H1 (cell line): ENCODE data around the gene MAPK9. TPM values are rescaled to one million over a fixed set of nuclear protein-coding genes. Genes with fewer than 3 reads are reported as not detected.

Source experiments
- CTCF ChIA-PET: fragments of 300-600 bp; sonication (Branson Sonifier 250); formaldehyde crosslinking; loops from one replicate; lab custom pipeline; 2021; ENCODE audit not compliant: partially characterized antibody; lab: Charles Lee
- POLR2A ChIA-PET: fragments of 300-600 bp; sonication (Branson Sonifier 250); formaldehyde crosslinking; loops from one replicate; lab custom pipeline; 2021; ENCODE audit warnings: inconsistent platforms; ENCODE audit not compliant: partially characterized antibody; lab: Charles Lee
- DNase-seq, 2 experiments: peaks; one replicate each; pipeline versions ENCODE4 v3.0.0 to v3.0.0-alpha.2; 2010 to 2022; ENCODE audit warnings: low spot score in 2 of 2, low read depth in 1 of 2, mixed read lengths in 1 of 2
- FAIRE-seq: peaks from 2 replicates; lab custom pipeline; 2011; peaks lifted over from hg19 to GRCh38; lab: Jason Lieb, UNC
- H2AFZ ChIP-seq: 2 replicates; pipeline ENCODE4 v1.8.1; 2012; ENCODE audit warnings: low read length, inconsistent platforms
- H2AK5ac ChIP-seq: 2 replicates; pipeline ENCODE4 v1.6.1; 2013; ENCODE audit warnings: low read depth, low read length
- H2BK120ac ChIP-seq: replicated peaks from 2 replicates; pipeline ENCODE3; 2013; ENCODE audit warnings: low read depth, low read length, inconsistent platforms
- H2BK12ac ChIP-seq: 2 replicates; pipeline ENCODE4 v1.6.1; 2013; ENCODE audit warnings: low read depth, low read length
- H2BK15ac ChIP-seq: 2 replicates; pipeline ENCODE4 v1.6.1; 2013; ENCODE audit warnings: low read length
- H2BK20ac ChIP-seq: 2 replicates; pipeline ENCODE4 v1.6.1; 2013; ENCODE audit warnings: low read length
- H2BK5ac ChIP-seq: 2 replicates; pipeline ENCODE4 v1.6.1; 2013; ENCODE audit warnings: low read depth, low read length
- H3K14ac ChIP-seq: 2 replicates; pipeline ENCODE4 v1.6.1; 2013; ENCODE audit warnings: inconsistent platforms; ENCODE audit not compliant: insufficient read length
- H3K18ac ChIP-seq: 2 replicates; pipeline ENCODE4 v1.6.1; 2013; ENCODE audit warnings: low read length; ENCODE audit errors: extremely low read depth
- H3K23ac ChIP-seq: 2 replicates; pipeline ENCODE4 v1.6.1; 2013; ENCODE audit warnings: inconsistent platforms; ENCODE audit not compliant: insufficient read length
- H3K23me2 ChIP-seq: 2 replicates; pipeline ENCODE4 v1.6.1; 2013; ENCODE audit warnings: low read depth, low read length
- H3K27ac ChIP-seq: 2 replicates; pipeline ENCODE4 v1.6.1; 2011; ENCODE audit warnings: low read depth, low read length, inconsistent platforms
- H3K27me3 ChIP-seq, 4 experiments: replicated peaks in 1 of 4; 1 replicate in 1 of 4; 2 replicates in 3 of 4; pipeline versions ENCODE4 v1.6.1 to v1.8.1; 2011 to 2013; ENCODE audit warnings: low read length in 3 of 4, mild to moderate bottlenecking in 3 of 4, inconsistent platforms in 2 of 4, mixed read lengths in 2 of 4, moderate library complexity in 1 of 4; ENCODE audit not compliant: control insufficient read depth in 3 of 4, insufficient read depth in 3 of 4; ENCODE audit errors: extremely low read depth in 1 of 4
- H3K36me3 ChIP-seq, 4 experiments: 2 replicates each; pipeline versions ENCODE4 v1.6.1 to v1.8.1; 2011 to 2013; ENCODE audit warnings: mild to moderate bottlenecking in 4 of 4, low read length in 3 of 4, moderate library complexity in 2 of 4, control low read depth in 1 of 4, inconsistent platforms in 1 of 4; ENCODE audit not compliant: insufficient read depth in 4 of 4, control insufficient read depth in 2 of 4
- H3K4ac ChIP-seq: replicated peaks from 2 replicates; pipeline ENCODE3; 2013; ENCODE audit warnings: low read length, low read depth, mixed read lengths, inconsistent platforms; ENCODE audit not compliant: insufficient read length
- H3K4me1 ChIP-seq, 4 experiments: replicated peaks in 1 of 4; 1 replicate in 1 of 4; 2 replicates in 3 of 4; pipeline versions ENCODE4 v1.6.1 to v1.8.1; 2011 to 2013; ENCODE audit warnings: low read length in 3 of 4, inconsistent platforms in 2 of 4, mixed read lengths in 1 of 4; ENCODE audit not compliant: insufficient read depth in 4 of 4, control insufficient read depth in 3 of 4
- H3K4me2 ChIP-seq, 2 experiments: 2 replicates each; pipeline versions ENCODE4 v1.6.1 to v1.8.1; 2011 to 2013; ENCODE audit warnings: low read depth in 2 of 2, low read length in 2 of 2, control low read depth in 1 of 2, inconsistent platforms in 1 of 2, mild to moderate bottlenecking in 1 of 2; ENCODE audit not compliant: insufficient read depth in 1 of 2
- H3K4me3 ChIP-seq, 4 experiments: fragments of 200-600, 300-600 bp in 1 of 4; sonication (generic), shearing (Covaris generic), sonication (Bioruptor Twin) in 1 of 4; 2 replicates each; pipeline versions ENCODE4 v1.5.1 to v1.8.1; 2011 to 2016; ENCODE audit warnings: low read length in 4 of 4, low read depth in 3 of 4, control low read depth in 2 of 4, inconsistent platforms in 2 of 4, mild to moderate bottlenecking in 2 of 4, mixed read lengths in 1 of 4, moderate library complexity in 1 of 4; ENCODE audit not compliant: insufficient read depth in 2 of 4; ENCODE audit errors: extremely low read depth in 1 of 4
- H3K56ac ChIP-seq: replicated peaks from 2 replicates; pipeline ENCODE3; 2013; ENCODE audit warnings: low read depth, mild to moderate bottlenecking, mixed read lengths, low read length, inconsistent platforms; ENCODE audit not compliant: insufficient read length
- H3K79me1 ChIP-seq: 2 replicates; pipeline ENCODE4 v1.6.1; 2013; ENCODE audit warnings: low read depth, low read length, control low read depth
- H3K79me2 ChIP-seq, 2 experiments: 2 replicates each; pipeline versions ENCODE4 v1.6.1 to v1.8.1; 2012 to 2013; ENCODE audit warnings: low read length in 2 of 2, mild to moderate bottlenecking in 2 of 2, inconsistent platforms in 1 of 2; ENCODE audit not compliant: insufficient read depth in 2 of 2, control insufficient read depth in 1 of 2
- H3K9ac ChIP-seq, 4 experiments: replicated peaks in 1 of 4; 1 replicate in 1 of 4; 2 replicates in 3 of 4; pipeline versions ENCODE4 v1.6.1 to v1.8.1; 2011 to 2013; ENCODE audit warnings: low read depth in 3 of 4, low read length in 3 of 4, control low read depth in 2 of 4, mild to moderate bottlenecking in 2 of 4, moderate library complexity in 2 of 4, inconsistent platforms in 1 of 4; ENCODE audit errors: extremely low read depth in 1 of 4
- H3K9me3 ChIP-seq, 2 experiments: 2 replicates each; pipeline versions ENCODE4 v1.6.1 to v1.8.1; 2012 to 2013; ENCODE audit warnings: mild to moderate bottlenecking in 2 of 2, moderate library complexity in 2 of 2, control low read depth in 1 of 2, inconsistent platforms in 1 of 2, low read depth in 1 of 2, low read length in 1 of 2, mixed read lengths in 1 of 2; ENCODE audit not compliant: insufficient read depth in 2 of 2
- H4K20me1 ChIP-seq, 2 experiments: replicated peaks in 1 of 2; 2 replicates each; pipeline versions ENCODE3 to v1.8.1; 2011 to 2013; ENCODE audit warnings: inconsistent platforms in 2 of 2, low read length in 2 of 2, mild to moderate bottlenecking in 1 of 2; ENCODE audit not compliant: insufficient read depth in 2 of 2, control insufficient read depth in 1 of 2
- H4K5ac ChIP-seq: 2 replicates; pipeline ENCODE4 v1.6.1; 2013; ENCODE audit warnings: low read length, low read depth, mixed read lengths, inconsistent platforms; ENCODE audit not compliant: insufficient read length
- H4K8ac ChIP-seq: 2 replicates; pipeline ENCODE4 v1.8.0; 2013; ENCODE audit warnings: mild to moderate bottlenecking, moderate library complexity, low read length, inconsistent platforms; ENCODE audit not compliant: insufficient read depth; ENCODE audit errors: extremely low read depth
- H4K91ac ChIP-seq: replicated peaks from 2 replicates; pipeline ENCODE3; 2013; ENCODE audit warnings: low read length, mixed read lengths, inconsistent platforms; ENCODE audit not compliant: insufficient read length
- ATF2 ChIP-seq: IDR thresholded peaks from 2 replicates; pipeline ENCODE4 v1.6.1; 2012; ENCODE audit warnings: low read length, inconsistent platforms
- EGR1 ChIP-seq: IDR thresholded peaks from 2 replicates; pipeline ENCODE4 v1.6.1; 2011; ENCODE audit warnings: low read depth, low read length, borderline replicate concordance
- HDAC6 ChIP-seq: IDR thresholded peaks from one replicate; pipeline ENCODE4 v1.7.1; 2012; ENCODE audit warnings: low read depth, mild to moderate bottlenecking, inconsistent platforms, low read length, moderate library complexity
- JUN ChIP-seq: IDR thresholded peaks from 2 replicates; pipeline ENCODE4 v1.6.1; 2011; ENCODE audit warnings: low read depth, mild to moderate bottlenecking, improper control_type of control experiment, low read length
- TEAD4 ChIP-seq: IDR thresholded peaks from 2 replicates; pipeline ENCODE4 v1.6.1; 2012; ENCODE audit warnings: low read depth, low read length, inconsistent platforms, mixed read lengths
- YY1 ChIP-seq: IDR thresholded peaks from 2 replicates; pipeline ENCODE4 v1.6.1; 2011; ENCODE audit warnings: low read depth, mild to moderate bottlenecking, low read length
- WGBS, 2 experiments: shearing (Covaris generic) in 1 of 2; methylation state at CpG; one replicate each; pipeline versions ENCODE4 v1.1.6 to v1.1.7; 2013 to 2015; ENCODE audit warnings: low lambda C conversion rate in 2 of 2, mixed read lengths in 2 of 2, inconsistent platforms in 1 of 2, low coverage in 1 of 2, missing lambda C conversion rate in 1 of 2; ENCODE audit not compliant: insufficient replicate concordance in 2 of 2, insufficient coverage in 1 of 2, insufficient read length in 1 of 2; ENCODE audit errors: extremely low coverage in 1 of 2, missing lambda C conversion rate in 1 of 2; 5-methylcytosine and 5-hydroxymethylcytosine counted together
- polyA plus RNA-seq, 7 experiments: library from polyadenylated mRNA; depleted of rRNA in 3 of 7; stranded (reverse) in 5 of 7; unstranded in 2 of 7; fragments of >200 nt in 5 of 7; fragments of 200-250 nt in 2 of 7; gene quantifications; 1 replicate in 5 of 7; 2 replicates in 1 of 7; 4 replicates in 1 of 7; pipeline versions ENCODE4 v1.2.1 to v1.2.3, GENCODE V29; 2011 to 2013; ENCODE audit warnings: missing spikeins in 2 of 7, mixed read lengths in 2 of 7
- total RNA-seq: library from RNA; stranded (reverse); fragmentation: NEBNext Ultra II Directional; extraction: Animal tissue kit (Norgen Biotek cat#: 25700); gene quantifications from 2 replicates; pipeline ENCODE4 v1.2.1, GENCODE V29; 2021
- TF ChIP-seq, protein P1 (sequence below), 3 experiments: IDR thresholded peaks; 1 replicate in 2 of 3; 2 replicates in 1 of 3; pipeline versions ENCODE4 v1.5.1 to v1.6.1; 2011; ENCODE audit warnings: low read length in 3 of 3, mild to moderate bottlenecking in 3 of 3, inconsistent platforms in 2 of 3, low read depth in 1 of 3, moderate library complexity in 1 of 3; ENCODE audit not compliant: insufficient read depth in 1 of 3; ENCODE audit errors: control extremely low read depth in 1 of 3
- TF ChIP-seq, protein P2 (sequence below): IDR thresholded peaks from 2 replicates; pipeline ENCODE4 v1.6.1; 2011; ENCODE audit warnings: low read depth, mild to moderate bottlenecking, low read length; ENCODE audit not compliant: insufficient read depth

Gene MAPK9
- total and polyA plus RNA-seq, 2 of the 8 experiments (the other 6 are each of a cell fraction or from before 2014, with no cell fraction given), result 22.3 to 43.7 TPM

- H3K4me2 ChIP-seq, result no peak overlapping the region; a peak in 1 of 4 replicates
- H3K4me3 ChIP-seq, result no peak overlapping the region
- peaks cover 7 to 55% of the 10 kb centered on the region in 2 experiments; a peak in 3 of 4 replicates for H3K79me2 ChIP-seq
- H2BK15ac ChIP-seq, result no peak overlapping the region
- H3K27me3 ChIP-seq, result no peaks in the 10 kb centered on the region
- WGBS, 2 experiments, result 80% methylated on average over 3 of the region's 3 CpGs; no CpG with 5 or more reads in 1 of the 2 experiments
- CTCF ChIA-PET, result interaction anchor here (0.6 to 9.0 kb wide), 7 partner anchors 20 to 182 kb away, joined by 3 to 88 read pairs (median 4); no protein-coding TSS in a partner anchor
- FAIRE-seq (no peak), DNase-seq (no peak)
- no peak overlapping the region for H4K8ac ChIP-seq
- H4K91ac ChIP-seq, result no peak overlapping the region
- H3K23me2 ChIP-seq, result peaks cover 5% of the 10 kb centered on the region; the same call in 1 of the 2 replicates
- H3K4me1 ChIP-seq, result peaks cover 0 to 6% (median 3%) of the 10 kb centered on the region in 4 experiments; a peak in 5 of 7 replicates
- no peaks in the 10 kb centered on the region for H3K9me3 ChIP-seq
- no peak overlapping the region for H2AFZ ChIP-seq
- H2BK20ac ChIP-seq, result no peak overlapping the region
- H3K14ac ChIP-seq, result no peak overlapping the region
- no peak overlapping the region for H3K56ac ChIP-seq
- H3K27ac ChIP-seq, result no peak overlapping the region
- no peak overlapping the region for H4K5ac ChIP-seq
- H2BK12ac ChIP-seq, result no peak overlapping the region
- H3K4ac ChIP-seq, result no peak overlapping the region
- H2AK5ac ChIP-seq, result no peak overlapping the region
- no peak overlapping the region for H3K23ac ChIP-seq
- peaks cover 14% of the 10 kb centered on the region for H3K79me1 ChIP-seq
- peaks cover 7 to 8% of the 10 kb centered on the region in 2 experiments for H4K20me1 ChIP-seq
- H3K9ac ChIP-seq, result no peak overlapping the region
- H3K36me3 ChIP-seq, result peaks cover 0 to 7% (median 2%) of the 10 kb centered on the region in 4 experiments; a peak in 3 of 8 replicates
- no peak overlapping the region for H2BK5ac ChIP-seq
- POLR2A ChIA-PET, result interaction anchor here (1.2 kb wide), 1 partner anchor 10 kb away, joined by 3 read pairs; no protein-coding TSS in a partner anchor
- H2BK120ac ChIP-seq, result no peak overlapping the region
- H3K18ac ChIP-seq, result no peak overlapping the region
- TF ChIP-seq, protein P1, sequence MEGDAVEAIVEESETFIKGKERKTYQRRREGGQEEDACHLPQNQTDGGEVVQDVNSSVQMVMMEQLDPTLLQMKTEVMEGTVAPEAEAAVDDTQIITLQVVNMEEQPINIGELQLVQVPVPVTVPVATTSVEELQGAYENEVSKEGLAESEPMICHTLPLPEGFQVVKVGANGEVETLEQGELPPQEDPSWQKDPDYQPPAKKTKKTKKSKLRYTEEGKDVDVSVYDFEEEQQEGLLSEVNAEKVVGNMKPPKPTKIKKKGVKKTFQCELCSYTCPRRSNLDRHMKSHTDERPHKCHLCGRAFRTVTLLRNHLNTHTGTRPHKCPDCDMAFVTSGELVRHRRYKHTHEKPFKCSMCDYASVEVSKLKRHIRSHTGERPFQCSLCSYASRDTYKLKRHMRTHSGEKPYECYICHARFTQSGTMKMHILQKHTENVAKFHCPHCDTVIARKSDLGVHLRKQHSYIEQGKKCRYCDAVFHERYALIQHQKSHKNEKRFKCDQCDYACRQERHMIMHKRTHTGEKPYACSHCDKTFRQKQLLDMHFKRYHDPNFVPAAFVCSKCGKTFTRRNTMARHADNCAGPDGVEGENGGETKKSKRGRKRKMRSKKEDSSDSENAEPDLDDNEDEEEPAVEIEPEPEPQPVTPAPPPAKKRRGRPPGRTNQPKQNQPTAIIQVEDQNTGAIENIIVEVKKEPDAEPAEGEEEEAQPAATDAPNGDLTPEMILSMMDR (IDR thresholded peaks at IDR 0.05; ENCODE audit: control extremely low read depth in 1 of 3, insufficient read depth in 1 of 3, low read depth in 1 of 3, low read length in 3 of 3), result no peak
- TF ChIP-seq HDAC6 (no peak), EGR1 (no peak), JUN (no peak), TEAD4 (no peak), YY1 (no peak), ATF2 (no peak)
- TF ChIP-seq, protein P2, sequence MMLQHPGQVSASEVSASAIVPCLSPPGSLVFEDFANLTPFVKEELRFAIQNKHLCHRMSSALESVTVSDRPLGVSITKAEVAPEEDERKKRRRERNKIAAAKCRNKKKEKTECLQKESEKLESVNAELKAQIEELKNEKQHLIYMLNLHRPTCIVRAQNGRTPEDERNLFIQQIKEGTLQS, result no peak
Observed at GRCh38 chr5:180289433-180289832, 2.5 kb downstream of the MAPK9 start.
